Stimulated activated CD4-positive, alpha-beta T cell treated with anti-CD3 and anti-CD28 coated beads, Interleukin-2, amount 100 ng/mL, for 48 hours (primary cell): ENCODE measurements around the gene SLC16A3.
"Not testable (repeated sequence)": the region's sequence is repeated elsewhere in the genome, so short reads cannot be mapped to it uniquely, and the experiment has no call there.

Source experiments
- DNase-seq, 2 donors: peaks; one replicate each; pipeline ENCODE4 v3.0.0-alpha.2; 2020

SLC16A3 gene

DNA sequence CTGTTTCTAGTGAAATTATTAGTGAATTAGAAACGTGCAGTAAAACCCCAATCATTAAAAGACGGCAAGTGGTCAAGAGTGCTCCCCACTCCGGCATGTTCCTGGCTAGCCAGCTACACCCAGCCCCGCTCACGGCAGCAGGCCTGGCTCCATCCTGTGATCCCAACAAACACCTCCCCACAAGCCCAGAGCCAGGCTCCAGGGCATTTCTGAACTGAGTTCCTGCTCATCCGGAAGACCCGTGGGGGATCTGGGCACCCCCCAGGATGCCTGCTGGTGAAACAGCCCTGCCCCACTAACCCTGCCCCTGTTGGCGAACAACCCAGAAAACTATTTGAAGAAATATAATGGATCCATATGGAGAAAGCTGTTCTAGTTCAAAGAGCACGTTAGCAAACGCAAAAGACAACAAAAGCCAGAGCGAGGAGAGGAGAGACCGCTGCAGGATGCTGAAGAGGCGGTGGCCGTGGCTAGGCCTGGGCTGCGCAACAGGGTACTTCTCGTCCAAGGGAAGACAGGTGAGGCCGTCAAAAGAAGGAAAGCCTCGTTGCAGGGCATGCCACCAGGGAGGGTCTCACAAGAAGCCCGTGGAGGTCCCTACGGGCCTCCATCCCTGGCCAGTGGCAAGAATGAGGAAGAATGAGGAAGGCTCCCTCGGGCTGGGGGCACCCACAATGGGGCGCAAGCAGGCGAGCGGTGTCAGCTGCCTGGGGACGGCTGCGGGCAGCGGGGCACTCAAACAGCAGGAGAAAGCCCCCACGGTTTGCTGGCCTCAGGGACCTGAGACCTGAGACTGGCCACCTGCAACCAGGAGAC is 19.2 kb downstream of the SLC16A3 start:
- no peak for DNase-seq

DNA sequence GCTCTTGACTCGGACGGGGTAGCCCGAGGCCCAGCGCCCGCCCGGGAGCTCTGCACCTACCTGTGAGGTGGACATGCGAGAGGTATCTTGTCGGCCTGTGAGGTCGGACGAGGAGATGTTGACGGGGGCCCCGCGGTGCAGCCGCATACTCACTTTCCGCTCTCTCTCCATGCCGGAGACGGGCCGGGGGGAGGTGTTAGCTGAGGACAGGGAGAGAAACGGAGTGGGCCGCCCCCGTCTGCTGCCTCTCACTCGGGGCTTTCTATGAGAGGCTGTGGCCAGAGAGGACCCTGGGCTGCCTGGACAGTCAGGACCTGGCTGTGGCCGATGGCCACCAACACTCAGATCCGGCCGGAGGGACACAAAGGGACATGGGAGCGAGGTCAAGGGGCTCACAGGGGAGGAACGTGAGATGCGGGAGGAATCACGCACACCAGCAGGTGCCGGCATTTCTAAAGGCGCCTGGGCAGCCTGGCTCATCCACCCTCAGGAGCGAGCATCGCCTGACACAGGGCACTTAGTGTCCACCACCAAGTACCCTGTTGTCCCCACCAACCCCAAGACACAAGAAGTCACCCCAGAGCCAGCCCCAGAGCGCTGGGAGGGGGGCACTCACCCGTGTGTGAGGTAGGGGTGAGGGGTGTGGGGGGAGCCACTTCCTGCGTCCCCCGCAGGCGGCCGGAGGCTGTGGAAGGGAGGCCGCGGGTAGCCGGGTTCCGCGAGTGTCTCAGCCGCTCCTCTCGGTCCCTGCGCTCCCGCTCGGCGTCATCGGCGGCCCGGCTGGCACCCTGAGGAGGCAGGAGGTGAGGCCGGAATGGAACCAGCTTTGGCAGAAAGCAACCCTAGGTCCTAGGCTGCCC is 20.2 kb downstream of the SLC16A3 start:
- DNase-seq = no peak

DNA sequence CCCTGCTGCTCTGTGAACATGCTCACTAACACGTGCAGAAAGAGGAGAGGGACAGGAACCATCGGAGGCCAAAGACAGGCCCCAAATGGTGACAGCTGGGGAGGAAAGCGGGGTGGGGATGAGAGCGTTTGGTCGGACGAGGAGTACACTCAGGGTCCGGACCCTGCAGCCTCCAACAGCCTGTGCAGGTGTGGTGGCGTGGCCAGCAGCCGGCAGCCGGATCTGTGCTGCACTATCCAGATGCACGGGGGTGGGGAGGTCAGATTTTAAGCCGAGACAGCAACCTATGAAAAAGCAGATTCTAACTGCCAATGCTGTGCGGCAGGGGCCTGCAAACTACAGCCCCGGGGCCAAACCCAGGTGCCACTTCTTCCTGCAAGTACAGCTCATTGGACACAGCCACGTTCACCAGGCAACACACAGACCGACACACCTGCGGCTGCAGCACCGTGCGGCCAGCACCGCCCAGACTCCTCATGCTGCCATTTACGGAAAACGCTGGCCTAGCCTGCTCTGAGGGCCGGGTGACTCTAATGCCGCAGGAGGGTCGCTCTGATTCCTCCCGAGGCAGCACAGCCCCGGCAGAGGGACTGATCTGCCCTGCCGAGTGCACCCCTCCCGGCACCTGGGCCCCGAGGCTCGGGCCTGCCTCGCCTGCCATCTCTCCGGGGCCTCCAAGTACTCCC is 21.2 kb downstream of the SLC16A3 start:
- DNase-seq = no peak

GRCh38 chr17:82250868-82251500 is 22.1 kb downstream of the SLC16A3 start:
- no peak for DNase-seq

DNA sequence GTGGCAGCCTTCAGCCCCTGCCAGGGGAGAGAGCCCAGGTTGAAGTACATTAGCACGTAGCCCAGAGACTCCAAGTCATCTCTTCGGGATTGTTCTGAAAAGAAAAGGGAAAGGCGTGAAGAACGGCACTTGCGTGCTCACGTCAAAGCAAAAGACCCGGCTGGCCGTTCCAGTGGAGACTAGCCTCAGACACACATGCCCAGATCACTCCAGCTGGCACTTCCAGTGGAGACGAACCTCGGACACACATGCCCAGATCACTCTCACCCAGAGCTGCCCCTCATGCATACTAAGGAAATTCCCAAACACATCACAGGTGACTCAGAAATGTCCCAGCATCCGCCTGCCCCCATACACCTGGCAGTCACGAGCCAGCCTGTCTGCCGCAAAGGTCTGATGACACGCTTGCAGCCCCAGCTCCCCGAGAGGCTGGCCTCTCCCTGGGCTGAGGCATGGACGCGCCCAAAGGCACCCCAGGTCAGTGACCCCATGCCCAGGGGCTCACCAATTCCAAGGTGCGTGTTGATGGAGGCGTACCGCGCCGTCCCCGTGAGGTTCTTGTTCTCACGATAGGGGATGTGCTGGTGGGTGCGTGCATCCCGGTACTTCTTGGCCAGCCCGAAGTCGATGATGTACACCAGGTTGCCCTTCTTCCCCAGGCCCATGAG is 23.8 kb downstream of the SLC16A3 start:
- DNase-seq = no peak

DNA sequence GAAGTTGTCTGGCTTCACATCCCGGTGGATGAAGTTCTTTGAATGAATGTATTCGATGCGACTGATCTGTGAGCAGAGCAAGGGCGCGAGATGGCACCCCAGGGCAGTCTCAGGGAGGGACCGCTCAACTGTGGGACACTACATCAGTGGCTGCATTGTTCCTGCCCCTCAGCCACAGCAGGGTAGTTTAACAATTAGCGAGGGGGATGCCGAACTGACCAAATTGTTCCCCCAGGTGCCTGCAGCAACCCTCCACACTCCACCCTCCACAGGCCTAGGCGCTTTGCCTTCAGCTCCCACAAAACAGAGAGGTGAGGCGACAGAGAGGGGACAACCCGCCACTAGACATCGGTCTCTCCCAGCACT is 24.3 kb downstream of the SLC16A3 start:
- DNase-seq = no peak

- DNase-seq = not testable (repeated sequence)
These were observed 25.3 kb downstream of the SLC16A3 start for GRCh38 chr17:82254096-82254495.

- DNase-seq = not testable (repeated sequence)
These were observed 25.9 kb downstream of the SLC16A3 start for GRCh38 chr17:82254746-82255145.

DNA sequence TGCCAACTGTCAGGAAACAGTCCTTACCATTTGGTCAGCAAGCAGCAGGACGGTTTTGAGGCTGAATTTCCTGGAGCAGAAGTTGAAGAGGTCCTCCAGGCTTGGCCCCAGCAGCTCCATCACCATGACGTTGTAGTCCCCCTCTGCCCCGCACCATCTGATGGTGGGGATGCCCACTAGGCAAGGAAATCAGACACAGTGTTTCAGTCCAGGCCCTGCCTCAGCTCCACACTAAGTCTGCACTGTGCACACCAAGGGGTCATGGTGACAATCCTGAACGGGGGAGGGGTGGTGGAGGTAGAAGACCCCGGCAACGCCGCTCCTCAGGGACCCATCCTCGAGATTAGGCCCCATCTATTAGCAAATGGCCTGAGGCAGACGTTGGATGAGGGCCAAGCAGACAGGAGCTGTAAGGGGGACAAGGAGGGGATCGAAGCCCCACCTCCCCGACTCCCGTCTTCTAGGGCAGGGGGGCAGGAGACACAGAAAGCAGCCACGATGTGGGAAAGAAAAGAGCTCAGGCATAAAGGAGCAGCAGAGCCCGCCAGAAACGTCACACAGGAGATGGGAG is 26.6 kb downstream of the SLC16A3 start:
- DNase-seq = no peak

GRCh38 chr17:82256242-82256885 is 27.5 kb downstream of the SLC16A3 start:
- DNase-seq = no peak

- peak in 1 of 2 donors; percentile 43 for DNase-seq
These were observed 28.6 kb downstream of the SLC16A3 start for GRCh38 chr17:82257473-82257872.

- no peak for DNase-seq
These were observed 29.7 kb downstream of the SLC16A3 start for GRCh38 chr17:82258555-82258954.

DNA sequence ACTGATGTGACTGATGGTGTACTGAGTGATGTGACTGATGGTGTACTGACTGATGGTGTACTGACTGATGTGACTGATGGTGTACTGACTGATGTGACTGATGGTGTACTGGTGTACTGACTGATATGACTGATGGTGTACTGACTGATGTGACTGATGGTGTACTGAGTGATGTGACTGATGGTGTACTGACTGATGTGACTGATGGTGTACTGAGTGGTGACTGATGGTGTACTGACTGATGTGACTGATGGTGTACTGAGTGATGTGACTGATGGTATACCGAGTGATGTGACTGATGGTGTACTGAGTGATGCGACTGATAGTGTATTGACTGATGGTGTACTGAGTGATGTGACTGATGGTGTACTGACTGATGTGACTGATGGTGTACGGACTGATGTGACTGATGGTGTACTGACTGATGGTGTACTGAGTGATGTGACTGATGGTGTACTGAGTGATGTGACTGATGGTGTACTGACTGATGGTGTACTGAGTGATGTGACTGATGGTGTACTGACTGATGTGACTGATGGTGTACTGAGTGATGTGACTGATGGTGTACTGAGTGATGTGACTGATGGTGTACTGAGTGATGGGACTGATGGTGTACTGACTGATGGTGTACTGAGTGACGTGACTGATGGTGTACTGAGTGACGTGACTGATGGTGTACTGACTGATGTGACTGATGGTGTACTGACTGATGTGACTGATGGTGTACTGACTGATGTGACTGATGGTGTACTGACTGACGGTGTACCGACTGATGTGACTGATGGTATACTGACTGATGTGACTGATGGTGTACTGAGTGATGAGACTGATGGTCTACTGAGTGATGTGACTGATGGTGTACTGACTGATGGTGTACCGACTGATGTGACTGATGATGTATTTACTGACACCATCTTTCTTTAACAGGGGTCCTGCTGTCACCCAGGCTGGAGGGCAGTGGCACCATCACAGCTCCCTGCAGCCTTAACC is 31.4 kb downstream of the SLC16A3 start:
- not testable (repeated sequence) for DNase-seq

GRCh38 chr17:82262344-82262743 is 33.5 kb downstream of the SLC16A3 start:
- DNase-seq = no peak

DNA sequence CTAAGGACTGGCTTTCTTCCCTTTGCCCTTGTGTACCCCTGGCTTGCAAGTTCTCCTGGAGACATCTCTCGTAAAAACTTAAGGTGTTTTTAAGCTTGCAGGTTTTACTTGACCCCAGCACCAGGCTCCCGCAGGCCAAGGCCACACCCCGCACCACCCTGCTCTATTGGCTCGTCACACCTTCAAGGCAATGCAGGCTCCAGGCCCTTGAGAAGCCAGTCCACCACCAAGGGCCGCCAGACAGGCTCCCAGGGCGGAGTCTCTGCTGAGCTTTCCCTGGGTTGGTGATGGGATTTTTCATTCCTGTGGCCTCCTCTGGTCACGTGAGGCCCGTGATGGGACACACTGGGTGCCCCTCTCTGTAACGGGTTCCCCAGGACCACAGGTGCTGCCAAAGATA is 34.8 kb downstream of the SLC16A3 start:
- DNase-seq = no peak

GRCh38 chr17:82266142-82266541 is 37.3 kb downstream of the SLC16A3 start:
- no peak for DNase-seq

DNA sequence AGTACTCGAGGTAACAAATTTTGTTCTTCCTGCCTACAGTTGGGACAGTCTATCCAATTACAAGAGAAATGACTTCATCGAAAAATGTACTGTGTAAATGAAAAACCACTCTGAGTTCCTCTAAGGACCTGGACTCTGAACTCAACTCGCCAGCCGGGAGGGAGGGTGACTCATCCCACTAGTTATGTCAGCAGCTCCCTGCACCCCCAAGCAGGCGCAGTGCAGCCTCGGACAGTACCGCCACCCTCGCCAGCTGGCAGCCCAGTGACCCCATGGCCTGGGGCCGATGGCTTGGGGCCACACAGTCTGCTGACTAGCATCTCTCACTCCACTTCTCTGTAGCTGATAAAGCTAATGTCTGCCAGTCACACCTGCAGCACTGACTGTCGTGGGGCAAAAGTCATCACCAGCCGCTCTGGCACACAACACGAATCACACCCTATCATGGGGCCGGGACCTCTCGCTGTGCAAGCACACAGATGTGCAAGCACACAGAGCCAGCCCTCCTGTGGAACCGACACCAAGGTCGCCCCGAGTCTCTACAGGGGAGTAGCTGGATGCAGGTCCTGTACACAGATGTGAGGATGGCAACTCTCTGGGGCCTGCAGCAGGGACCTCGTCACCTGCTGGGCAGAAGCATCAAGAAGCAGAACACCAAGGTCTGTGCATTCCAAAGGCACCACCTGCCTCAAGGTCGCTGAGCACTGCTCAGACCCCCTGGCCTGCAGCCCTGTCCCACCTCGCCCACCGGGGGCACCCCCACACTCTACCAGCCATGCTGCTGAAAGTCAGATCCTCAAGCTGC is 38.9 kb downstream of the SLC16A3 start:
- no peak for DNase-seq

- no peak for DNase-seq
These were observed 40.5 kb downstream of the SLC16A3 start for GRCh38 chr17:82269138-82269881.
